Ishikawa (cell line): ENCODE data around the gene OR2F1.

ENCODE experiments used
- EGR1 ChIP-seq: IDR thresholded peaks from 2 replicates; pipeline ENCODE4 v1.6.1; 2012
- EP300 ChIP-seq: IDR thresholded peaks from 2 replicates; pipeline ENCODE4 v1.6.1; 2012; ENCODE audit warnings: borderline replicate concordance
- NFIC ChIP-seq: IDR thresholded peaks from 2 replicates; pipeline ENCODE4 v1.6.1; 2012
- RAD21 ChIP-seq: IDR thresholded peaks from 2 replicates; pipeline ENCODE4 v1.6.1; 2012; ENCODE audit warnings: low read depth
- TAF1 ChIP-seq: IDR thresholded peaks from 2 replicates; pipeline ENCODE4 v1.6.1; 2012; ENCODE audit warnings: low read depth, mild to moderate bottlenecking
- TCF12 ChIP-seq: IDR thresholded peaks from 2 replicates; pipeline ENCODE4 v1.6.1; 2012; ENCODE audit warnings: low read depth
- USF1 ChIP-seq: IDR thresholded peaks from 2 replicates; pipeline ENCODE4 v1.6.1; 2012
- ZBTB7A ChIP-seq: IDR thresholded peaks from 2 replicates; pipeline ENCODE4 v1.6.1; 2012; ENCODE audit warnings: low read depth

DNA sequence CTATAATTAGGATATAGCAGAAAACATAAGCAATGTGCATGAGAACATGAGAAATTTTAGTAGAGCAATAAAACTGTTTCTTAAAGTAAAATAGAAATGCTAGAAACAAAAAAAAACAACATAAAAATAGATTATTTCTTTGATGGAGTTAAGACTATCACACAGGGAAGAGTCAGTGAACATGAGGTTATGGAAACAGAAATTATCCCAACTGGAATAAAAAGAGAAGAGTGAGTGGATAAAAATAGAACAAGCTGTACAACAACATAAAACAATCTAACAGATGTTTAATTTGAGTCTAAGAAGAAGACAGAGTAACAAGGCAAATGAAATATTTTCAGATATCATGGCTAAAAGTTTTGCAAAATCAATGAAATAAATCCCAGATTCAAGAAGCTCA, 38.0 kb downstream of the OR2F1 start:
- no peak for TF ChIP-seq USF1
- no peak for TF ChIP-seq EP300
- no peak for TF ChIP-seq TAF1
- TF ChIP-seq RAD21 = no peak
- TF ChIP-seq EGR1 = no peak
- no peak for TF ChIP-seq TCF12
- no peak for TF ChIP-seq ZBTB7A
- no peak for TF ChIP-seq NFIC
